Retinal pigment epithelial cell (primary cell): ENCODE measurements around the gene MEF2D.

Experiments used
- DNase-seq: peaks from one replicate; pipeline ENCODE4 v3.0.0-alpha.2; 2010; ENCODE audit warnings: low read depth
- H3K4me3 ChIP-seq: 2 replicates; pipeline ENCODE4 v1.5.1; 2011; ENCODE audit warnings: mild to moderate bottlenecking, low read length, control low read depth, moderate library complexity
- CTCF ChIP-seq: conservative IDR thresholded peaks from 2 replicates; pipeline ENCODE4 v1.5.1; 2011; ENCODE audit warnings: low read depth, low read length, control low read depth, inconsistent platforms

Gene MEF2D

GRCh38 chr1:156502391-156502893 lies 1.9 kb upstream of the MEF2D start:
- TF ChIP-seq CTCF = no peak
- H3K4me3 ChIP-seq = no peak overlapping the region
- no peak for DNase-seq

GRCh38 chr1:156500793-156501506 lies 375 bp upstream of the MEF2D start:
- H3K4me3 ChIP-seq = peak overlapping the region; percentile 98
- peak; percentile 84 for DNase-seq
- TF ChIP-seq CTCF = peak; percentile 55

- no peak for TF ChIP-seq CTCF
- peak overlapping the region; percentile 98 for H3K4me3 ChIP-seq
- DNase-seq = no peak
These were observed 583 bp downstream of the MEF2D start for GRCh38 chr1:156499842-156500542.

GRCh38 chr1:156499194-156499841 lies 1.3 kb downstream of the MEF2D start:
- TF ChIP-seq CTCF = no peak
- peak overlapping the region; percentile 98 for H3K4me3 ChIP-seq
- DNase-seq = no peak

- no peak for TF ChIP-seq CTCF
- H3K4me3 ChIP-seq = peak overlapping the region; percentile 98
- no peak for DNase-seq
These were observed 2.0 kb downstream of the MEF2D start for GRCh38 chr1:156498432-156499193.

GRCh38 chr1:156497743-156498431 lies 2.7 kb downstream of the MEF2D start:
- no peak for DNase-seq
- TF ChIP-seq CTCF = no peak
- peak overlapping the region; percentile 98 for H3K4me3 ChIP-seq
